Limb (tissue), 2 donors: ENCODE data around the gene HEPACAM2.

Experiments used
- DNase-seq, 2 donors: peaks; one replicate each; pipeline ENCODE4 v3.0.0-alpha.2; 2016; ENCODE audit errors: extremely low spot score in 2 of 2

HEPACAM2 gene

DNA sequence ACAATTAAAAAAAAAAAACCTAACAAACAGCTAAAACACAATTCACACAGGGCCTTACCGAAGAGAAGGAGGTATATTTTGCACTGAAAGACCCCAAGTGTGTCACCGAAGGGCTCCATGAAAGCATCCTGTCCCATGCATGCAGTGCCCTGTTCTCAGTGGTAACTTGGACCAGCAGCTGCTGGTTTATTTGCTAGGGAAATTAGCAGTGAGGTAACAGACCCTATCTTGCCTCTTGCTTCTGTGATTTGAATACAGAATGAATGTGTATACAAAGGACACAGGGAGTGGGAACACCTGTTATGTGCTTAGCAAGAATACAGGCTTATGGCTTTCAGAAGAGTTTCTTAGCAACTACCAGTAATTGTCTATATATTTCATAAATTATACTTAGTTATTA lies at the start of gene HEPACAM2:
Gene HEPACAM2, minus strand, starts transcription at position 160 of the 400 bp plus-strand sequence.
- DNase-seq, result no peak

DNA sequence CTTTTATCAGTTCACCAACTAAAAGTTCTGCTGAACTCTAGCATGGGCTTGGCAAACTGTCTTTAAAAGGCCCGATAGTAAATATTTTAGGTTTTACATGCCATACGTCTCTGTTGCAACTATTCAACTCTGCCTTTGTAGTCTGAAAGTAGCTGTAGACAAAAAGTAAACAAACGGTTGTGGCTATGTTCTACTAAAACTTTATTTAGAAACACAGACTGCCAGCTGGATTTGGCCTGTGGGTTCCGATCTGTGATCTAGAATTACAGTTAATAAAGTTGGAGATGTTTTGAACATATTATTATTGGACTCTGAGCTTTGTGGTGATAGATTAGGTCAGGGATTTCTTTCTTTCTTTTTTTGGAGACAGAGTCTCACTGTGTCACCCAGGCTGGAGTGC lies 39.0 kb upstream of the HEPACAM2 start:
- DNase-seq, result no peak

GRCh38 chr7:93262535-93262934 lies 36.3 kb upstream of the HEPACAM2 start:
- DNase-seq, result no peak

DNA sequence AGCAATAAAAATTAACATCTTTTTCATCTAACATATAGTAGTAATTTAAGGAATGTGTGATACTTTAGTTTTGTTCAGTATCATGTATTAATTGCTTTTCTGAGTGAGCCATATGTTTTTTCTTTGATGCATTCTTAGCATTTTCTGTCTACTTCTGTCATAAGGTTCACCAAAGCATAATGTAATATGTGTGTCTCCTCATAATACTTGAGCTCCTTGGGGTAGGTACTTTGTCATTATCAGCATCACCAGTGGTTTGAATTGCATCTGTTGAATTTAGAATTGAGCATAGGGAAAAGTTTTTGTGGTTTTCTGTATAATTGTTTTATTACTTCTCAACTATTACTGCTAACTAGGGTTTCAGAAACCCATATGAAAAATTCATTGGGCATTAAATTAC lies 32.4 kb upstream of the HEPACAM2 start:
- no peak for DNase-seq

GRCh38 chr7:93249491-93250148 lies 23.4 kb upstream of the HEPACAM2 start:
- DNase-seq, result no peak

DNA sequence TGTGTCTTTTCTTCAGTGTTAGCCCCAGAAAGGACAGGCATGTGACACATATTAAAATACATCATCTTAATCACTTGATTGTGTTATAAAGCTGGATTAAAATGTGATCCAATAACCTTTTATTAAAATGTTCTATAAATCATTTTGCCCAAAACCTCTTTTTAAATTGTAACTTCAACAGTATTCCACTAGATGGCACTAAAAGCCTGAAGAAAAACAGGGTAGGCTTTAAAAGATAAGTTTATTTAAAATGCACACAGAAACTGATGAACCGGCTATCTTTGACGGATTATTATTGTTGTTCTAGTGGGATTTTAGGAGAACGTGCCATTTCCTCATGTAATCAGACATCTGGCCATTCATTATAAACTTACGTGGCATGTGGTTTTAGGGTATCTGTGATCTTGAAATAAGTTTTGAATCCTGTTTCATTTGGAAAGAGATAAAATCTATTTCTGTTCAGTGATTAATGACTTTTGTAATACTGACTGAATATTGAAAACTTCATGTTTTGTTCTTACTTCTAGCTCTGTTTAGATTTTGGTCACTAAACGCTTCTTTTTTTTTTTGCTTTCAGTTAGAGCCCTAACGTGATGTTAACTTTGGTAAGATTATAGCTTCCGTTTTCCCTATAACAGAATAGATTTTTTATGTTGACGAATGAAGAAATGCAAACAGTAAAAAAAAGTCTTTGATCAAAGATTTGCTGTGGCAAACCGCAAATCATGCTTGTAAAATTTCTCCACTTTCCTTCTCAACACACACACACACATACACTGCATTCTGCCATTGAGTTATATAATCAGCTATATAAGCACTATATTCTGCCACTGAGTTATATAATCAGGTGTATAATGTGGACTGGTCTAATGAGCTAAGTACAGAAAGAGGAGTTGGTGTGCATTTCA lies 19.5 kb upstream of the HEPACAM2 start:
- DNase-seq, result peak in 1 of 2 donors; percentile 59

DNA sequence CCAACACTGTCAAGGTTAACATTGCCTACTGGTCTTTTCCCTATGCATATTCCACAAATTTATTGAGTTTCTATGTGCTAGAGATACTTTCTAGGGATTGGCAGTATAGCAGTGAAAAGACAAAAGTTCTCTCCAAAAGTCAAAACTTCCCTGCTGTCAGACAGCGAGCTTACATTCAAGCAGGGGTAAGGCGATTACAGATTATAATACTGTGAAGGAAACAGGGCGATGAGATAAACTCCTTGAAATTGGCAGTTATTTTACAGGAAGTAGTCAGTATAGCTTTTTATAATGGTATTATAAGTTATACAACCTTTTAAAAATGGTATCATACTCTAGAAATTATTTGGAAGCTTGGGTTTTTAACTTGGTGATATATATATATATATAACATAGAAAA lies 15.8 kb upstream of the HEPACAM2 start:
- DNase-seq, result no peak

GRCh38 chr7:93239824-93240223 lies 13.6 kb upstream of the HEPACAM2 start:
- no peak for DNase-seq

DNA sequence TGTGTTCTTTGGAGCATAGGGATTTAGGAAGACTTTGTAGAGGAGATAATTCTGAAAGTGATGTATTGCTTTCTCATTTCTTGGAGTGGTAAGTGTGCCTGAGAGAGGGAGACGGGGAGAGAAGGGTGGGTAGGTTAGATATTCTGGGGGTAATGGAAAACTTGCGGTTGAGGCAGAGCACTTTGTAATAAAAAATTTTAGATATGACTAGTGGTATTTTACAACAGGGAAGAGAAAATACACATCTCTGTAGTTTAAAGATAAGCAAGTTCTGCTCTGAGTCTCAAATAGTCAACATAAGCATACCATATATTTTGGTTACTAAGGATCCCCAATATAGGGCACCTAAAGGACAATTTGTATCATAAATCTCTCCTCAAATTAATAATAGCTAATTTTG lies 12.5 kb upstream of the HEPACAM2 start:
- no peak for DNase-seq

GRCh38 chr7:93238131-93238530 lies 11.9 kb upstream of the HEPACAM2 start:
- no peak for DNase-seq

GRCh38 chr7:93235541-93235940 lies 9.3 kb upstream of the HEPACAM2 start:
- DNase-seq, result no peak

DNA sequence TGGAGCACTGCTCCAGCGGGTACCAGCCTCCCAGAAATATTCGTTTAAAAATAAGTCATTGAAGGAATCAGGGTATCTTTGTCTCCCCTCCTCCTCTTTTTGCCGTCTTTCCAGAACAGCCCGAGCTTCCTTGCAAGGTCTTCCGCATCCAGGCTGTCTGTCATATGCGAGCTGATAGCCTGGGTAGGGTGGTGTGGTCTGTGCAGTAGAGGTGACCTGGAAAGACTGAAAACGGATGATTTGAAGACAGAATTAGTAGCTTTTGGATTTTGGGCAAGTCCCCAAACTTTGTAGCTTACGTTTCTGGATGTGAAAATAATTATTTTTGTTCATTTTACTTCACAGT lies 6.4 kb upstream of the HEPACAM2 start:
- no peak for DNase-seq

DNA sequence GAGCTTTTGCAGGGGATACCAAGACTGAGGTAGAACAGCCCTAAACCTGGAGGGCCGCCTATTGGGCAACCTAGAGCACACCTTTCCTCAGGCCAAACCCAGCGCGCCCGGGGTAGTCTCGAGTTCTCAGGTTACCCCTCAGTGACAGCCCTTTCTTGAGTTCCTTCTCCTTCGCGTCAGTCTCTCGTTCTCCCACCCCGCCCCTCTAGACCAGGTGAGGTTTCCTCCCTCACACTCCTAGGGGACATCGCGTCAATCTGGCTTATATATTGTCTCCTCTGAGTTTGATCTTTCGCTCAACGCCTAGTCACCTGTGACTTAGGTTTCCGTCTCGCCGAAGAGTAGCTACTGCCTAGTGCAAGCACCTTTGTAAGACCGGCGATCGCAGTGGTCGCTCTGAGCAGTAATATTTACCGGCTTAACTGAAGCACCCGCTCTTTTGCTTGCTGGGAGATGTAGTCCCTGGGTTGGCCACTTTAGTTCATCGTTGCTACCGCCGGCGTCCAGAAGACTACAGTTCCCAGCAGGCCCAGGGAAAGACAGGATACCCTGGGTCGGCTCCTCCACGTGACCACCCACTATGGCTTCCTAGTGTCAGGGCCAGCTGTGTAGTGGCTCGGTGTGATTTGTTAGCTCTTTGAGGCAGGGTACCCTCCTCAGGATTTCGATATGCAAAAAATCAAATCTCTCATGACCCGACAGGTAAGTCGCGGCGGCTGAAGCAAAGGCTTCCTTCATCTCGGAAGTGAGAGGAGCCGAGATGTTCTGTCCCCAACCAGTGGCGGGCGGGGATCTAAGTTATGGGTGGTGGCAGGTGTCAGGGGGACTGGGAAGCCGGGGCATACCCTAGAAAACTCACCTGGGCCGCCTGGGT lies 5.8 kb upstream of the HEPACAM2 start, which contains the start of gene VPS50:
Gene VPS50, plus strand, starts transcription at position 568 of the 874 bp plus-strand sequence. Its CDS starts 102 bp downstream, at position 670.
- DNase-seq, result peak; percentile 95 to 98

- no peak for DNase-seq
Measured at GRCh38 chr7:93231259-93231658, 5.0 kb upstream of the HEPACAM2 start.

DNA sequence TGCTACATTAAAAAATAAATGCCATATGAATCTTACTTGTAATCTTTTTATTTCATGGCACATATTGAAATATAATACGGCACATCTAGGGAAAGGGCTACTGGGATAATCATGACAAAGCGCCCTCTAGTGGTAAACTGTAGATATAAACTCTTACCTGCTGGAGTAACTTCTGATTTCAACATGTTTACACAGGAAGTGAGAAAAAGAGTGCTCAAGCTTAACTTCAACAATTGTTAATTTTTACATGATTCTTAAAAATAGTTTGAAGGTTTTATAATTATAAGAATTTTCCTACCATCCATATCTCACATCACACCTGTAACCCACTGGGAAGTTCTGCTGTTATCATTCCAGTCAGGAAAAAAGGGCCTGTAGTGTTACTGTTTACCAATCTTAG lies 2.0 kb upstream of the HEPACAM2 start:
- peak in 1 of 2 donors; percentile 79 for DNase-seq

DNA sequence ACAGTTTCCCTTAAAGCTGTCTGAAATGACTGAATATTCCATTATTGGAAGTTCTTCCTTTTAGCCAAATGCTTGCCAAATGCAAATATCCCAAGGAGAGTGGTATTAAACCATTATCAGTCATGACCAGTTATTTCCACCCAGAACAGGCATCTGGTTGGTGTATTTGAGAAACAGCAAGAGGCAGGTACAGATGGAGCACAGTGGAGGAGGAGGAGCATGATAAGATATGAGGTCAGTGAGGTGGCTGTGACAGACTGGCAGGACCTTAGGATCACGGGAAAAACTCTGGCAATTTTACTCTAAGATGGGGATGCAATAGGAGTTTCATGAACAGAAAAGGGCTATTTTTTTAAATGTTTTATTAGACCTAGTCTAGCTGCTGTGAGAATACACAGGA lies 6.4 kb downstream of the HEPACAM2 start:
- DNase-seq, result no peak

DNA sequence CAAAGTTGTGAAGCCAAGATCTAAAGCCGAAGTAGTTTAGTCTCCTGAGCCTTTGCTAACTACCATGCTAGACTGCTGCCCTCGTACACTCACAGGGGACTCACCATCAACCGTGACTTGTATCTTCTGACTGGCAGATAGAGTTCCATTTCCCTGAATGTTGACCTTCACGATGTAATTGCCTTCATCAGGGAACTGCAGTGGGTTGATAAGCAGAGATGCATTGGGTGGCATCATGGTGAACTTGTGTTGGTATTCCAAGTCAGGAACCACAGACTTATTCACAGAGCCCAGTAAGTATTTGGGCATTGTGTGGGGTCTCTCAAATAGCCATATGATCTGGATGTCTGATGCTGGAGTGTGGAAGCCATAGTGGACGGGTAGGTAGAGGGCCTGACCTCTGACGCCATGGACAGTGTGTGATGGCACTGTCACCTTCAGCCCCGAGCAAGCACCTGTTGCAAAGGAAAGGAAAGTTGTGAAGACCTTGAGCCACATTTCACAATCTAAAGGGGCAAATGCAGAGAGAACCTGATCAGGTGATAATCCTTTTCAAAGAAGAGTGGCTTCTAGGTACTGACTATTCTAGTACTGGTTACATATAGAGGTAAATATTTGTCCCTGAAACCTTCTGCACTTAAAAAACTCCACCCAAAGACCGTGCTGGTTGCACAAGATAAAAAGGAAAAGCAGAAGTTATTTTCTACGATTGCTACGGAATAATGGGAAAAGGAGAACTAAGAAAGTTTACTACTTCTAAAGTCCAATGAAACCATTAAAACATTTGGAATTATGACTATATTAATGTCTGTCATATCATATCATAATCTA lies 7.1 kb downstream of the HEPACAM2 start:
- no peak for DNase-seq

DNA sequence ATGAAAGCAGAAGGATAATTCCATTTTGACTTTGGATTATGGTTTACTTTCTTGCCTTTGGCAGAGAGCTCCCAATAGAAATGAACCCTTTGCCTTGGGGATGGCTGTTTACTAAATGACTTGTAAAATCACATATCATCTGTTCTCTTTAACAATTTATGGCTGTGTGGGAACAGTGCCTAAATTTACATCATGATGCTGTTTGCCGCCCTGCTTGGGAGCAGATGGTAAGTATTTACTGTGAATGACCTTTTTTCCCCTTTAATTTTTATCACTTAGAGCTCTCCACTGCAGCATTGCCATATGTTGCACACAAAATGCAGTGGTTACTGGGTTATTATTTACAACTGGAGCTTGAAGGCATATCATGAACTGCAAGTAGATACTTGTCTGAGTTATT lies 13.4 kb downstream of the HEPACAM2 start:
- peak in 1 of 2 donors; percentile 7 for DNase-seq

- no peak for DNase-seq
Measured at GRCh38 chr7:93211228-93211818, 14.9 kb downstream of the HEPACAM2 start.

DNA sequence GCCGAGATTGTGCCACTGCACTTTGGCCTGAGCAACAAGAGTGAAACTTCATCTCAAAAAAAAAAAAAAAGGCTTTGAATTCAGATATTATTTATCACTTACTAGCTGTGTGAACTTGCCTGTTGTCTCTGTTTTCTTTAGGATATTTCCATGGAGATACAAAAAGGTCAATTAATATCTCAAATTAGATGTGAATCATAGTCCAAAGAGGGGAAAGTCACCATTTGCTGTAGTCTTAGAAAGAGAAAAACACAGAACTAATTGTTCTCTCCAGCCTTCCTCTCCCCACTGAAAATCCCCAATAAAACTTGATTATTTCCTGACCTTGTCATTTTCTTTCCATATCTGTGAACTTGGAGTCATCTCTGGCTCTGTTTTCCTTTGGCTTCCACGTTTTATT lies 21.2 kb downstream of the HEPACAM2 start:
- no peak for DNase-seq

GRCh38 chr7:93203496-93203895 lies 22.8 kb downstream of the HEPACAM2 start:
- no peak for DNase-seq
